Stimulated activated CD4-positive, alpha-beta T cell treated with anti-CD3 and anti-CD28 coated beads, TNF-alpha, amount 100 ng/mL, for 24 hours (primary cell): ENCODE measurements around the gene SLC23A2.
"Not testable (repeated sequence)": the region's sequence is repeated elsewhere in the genome, so short reads cannot be mapped to it uniquely, and the experiment has no call there.

ENCODE experiments used
- DNase-seq, 3 experiments: peaks; one replicate each; pipeline ENCODE4 v3.0.0-alpha.2; 2020; ENCODE audit warnings: low read depth in 3 of 3

Gene SLC23A2

GRCh38 chr20:5001174-5002076 is at the start of gene SLC23A2:
Gene SLC23A2, minus strand, starts transcription at chr20:5001510. Its CDS starts 68,948 bp downstream, at chr20:4932562.
- DNase-seq = peak in 2 of 3 experiments; percentile 25 to 56

- DNase-seq = no peak
These were observed 45.5 kb upstream of the SLC23A2 start for GRCh38 chr20:5046656-5047339.

GRCh38 chr20:5045906-5046305 is 44.6 kb upstream of the SLC23A2 start:
- DNase-seq = no peak

DNA sequence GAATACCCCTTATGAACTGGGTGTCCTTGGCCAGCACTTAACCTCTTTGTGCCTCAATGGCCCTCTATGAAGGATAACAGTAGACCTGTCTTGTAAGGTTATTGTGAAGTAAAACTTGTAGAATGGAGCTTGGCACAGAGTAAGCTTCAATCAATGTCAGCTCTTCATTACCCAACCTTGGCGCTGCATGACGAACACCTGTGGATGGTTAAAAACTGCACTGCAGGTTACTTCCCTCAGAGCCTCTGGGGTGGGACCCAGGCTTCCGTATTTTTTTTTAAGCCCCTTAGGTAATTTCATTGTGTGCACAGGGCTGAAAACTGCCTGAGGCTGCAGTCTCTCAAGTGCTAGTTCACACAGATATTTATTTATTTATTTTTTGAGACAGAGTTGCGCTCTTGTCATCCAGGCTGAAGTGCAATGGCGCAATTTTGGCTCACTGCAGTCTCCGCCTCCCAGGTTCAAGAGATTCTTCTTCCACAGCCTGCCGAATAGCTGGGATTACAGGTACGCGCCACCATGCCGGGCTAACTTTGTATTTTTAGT is 42.8 kb upstream of the SLC23A2 start:
- DNase-seq = no peak

GRCh38 chr20:5041433-5041832 is 40.1 kb upstream of the SLC23A2 start:
- no peak for DNase-seq

DNA sequence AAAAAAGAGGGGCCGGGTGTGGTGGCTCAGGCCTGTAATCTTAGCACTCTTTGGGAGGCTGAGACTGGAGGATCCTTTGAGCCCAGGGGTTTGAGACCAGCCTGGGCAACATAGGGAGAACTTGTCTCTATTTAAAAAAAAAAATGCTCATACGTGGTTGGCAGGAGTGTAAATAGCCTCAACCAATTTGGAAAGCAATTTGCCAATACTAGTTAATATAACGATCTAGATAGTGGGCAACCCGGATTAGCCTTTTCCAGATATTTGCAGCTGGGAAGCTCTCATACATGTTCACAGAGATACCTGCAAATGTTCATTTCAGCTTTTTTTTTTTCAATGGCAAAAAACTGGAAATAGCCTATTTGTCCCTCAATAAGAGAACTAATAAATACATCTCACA is 39.0 kb upstream of the SLC23A2 start:
- DNase-seq = no peak

DNA sequence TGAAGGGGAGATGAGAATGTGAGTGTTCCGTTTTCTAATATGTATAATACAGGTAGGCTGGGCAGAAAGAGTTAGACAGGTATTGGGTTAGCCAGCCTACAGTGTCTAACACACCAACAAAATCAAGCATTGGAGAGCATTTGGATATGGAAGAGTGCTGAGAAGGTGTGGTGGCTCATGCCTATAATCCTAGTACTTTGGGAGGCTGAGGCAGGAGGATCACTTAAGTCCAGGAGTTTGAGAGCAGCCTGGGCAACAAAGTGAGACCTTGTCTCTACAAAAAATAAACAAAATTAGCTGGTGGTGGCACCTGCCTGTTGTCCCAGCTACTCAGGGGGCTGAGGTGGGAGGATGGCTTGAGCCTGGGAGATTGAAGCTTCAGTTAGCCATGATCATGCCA is 38.6 kb upstream of the SLC23A2 start:
- no peak for DNase-seq

GRCh38 chr20:5039255-5039657 is 37.9 kb upstream of the SLC23A2 start:
- peak in 1 of 3 experiments; percentile 4 for DNase-seq

- DNase-seq = no peak
These were observed 35.5 kb upstream of the SLC23A2 start for GRCh38 chr20:5036828-5037227.

DNA sequence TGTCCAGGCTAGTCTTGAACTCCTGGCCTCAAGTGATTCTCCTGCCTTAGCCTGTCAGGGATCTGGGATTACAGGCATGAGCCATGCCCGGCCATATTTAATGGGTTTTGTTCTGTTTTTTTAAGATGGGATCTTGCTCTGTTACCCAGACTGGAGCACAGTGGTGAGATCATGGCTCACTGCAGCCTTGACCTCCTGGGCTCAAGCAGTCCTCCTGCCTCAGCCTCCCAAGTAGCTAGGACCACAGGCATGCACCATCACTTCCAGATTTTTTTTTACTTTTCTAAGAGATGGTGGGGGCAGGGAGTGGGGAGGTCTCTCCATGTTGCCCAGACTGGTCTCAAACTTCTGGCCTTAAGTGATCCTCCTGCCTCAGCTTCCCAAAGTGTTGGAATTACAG is 34.2 kb upstream of the SLC23A2 start:
- DNase-seq = not testable (repeated sequence)

DNA sequence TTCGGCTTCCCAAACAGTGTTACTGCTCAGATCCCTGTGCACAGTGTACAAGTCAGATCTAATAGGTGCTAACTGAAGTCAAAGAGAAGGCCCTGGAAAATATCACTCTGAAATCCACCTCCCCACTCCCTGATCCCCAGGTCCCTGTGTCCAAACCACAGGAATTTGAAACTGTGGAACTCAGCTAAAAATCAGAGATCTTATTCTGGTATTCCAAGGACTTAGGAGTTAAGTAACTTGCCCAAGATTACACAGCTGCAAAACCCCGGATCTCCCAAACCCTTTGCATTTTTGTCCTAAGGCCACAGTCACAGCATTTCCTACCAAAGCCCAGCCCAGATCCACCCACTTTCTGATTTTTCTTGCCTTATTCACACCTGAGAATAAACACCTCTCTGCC is 32.3 kb upstream of the SLC23A2 start:
- DNase-seq = no peak

GRCh38 chr20:5031701-5032100 is 30.4 kb upstream of the SLC23A2 start:
- not testable (repeated sequence) for DNase-seq

- no peak for DNase-seq
These were observed 29.9 kb upstream of the SLC23A2 start for GRCh38 chr20:5031206-5031557.

DNA sequence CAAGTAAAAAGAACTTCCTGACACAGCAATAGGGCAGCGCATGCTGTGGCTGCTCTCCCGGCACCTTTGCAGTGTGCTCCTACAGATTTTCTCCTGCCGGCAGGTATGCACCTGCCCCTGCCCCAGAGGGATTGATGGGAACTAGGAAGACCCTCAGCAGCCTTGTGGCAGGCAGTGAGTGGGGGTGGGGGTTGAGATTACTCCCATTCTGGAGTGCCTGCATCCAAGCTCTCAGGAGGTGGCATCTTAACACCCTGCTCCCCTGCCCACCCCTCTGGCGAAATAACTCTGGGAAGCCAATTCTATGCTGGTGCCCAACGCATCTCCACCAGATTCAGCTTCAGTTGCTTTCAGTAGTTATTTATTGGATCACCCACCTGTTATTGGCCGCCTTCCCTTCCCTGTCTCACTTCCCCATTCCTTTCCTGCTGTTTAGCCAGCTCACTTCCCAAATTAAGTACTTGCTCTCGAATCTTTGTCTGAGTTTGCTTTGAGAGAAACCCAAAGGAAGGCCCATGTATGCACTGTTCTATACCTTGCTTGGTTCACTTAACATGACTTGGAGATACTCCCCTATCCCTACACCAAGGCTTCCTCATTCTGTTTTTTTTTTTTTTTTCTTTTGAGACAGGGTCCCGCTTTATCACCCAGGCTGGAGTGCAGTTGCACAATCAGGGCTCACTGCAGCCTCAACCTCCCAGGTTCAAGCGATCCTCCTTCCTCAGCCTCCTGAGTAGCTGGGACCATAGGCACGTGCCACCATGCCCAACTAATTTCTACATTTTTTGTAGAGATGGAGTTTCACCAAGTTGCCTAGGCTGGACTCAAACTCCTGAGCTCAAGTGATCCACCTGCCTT is 29.3 kb upstream of the SLC23A2 start:
- DNase-seq = no peak

DNA sequence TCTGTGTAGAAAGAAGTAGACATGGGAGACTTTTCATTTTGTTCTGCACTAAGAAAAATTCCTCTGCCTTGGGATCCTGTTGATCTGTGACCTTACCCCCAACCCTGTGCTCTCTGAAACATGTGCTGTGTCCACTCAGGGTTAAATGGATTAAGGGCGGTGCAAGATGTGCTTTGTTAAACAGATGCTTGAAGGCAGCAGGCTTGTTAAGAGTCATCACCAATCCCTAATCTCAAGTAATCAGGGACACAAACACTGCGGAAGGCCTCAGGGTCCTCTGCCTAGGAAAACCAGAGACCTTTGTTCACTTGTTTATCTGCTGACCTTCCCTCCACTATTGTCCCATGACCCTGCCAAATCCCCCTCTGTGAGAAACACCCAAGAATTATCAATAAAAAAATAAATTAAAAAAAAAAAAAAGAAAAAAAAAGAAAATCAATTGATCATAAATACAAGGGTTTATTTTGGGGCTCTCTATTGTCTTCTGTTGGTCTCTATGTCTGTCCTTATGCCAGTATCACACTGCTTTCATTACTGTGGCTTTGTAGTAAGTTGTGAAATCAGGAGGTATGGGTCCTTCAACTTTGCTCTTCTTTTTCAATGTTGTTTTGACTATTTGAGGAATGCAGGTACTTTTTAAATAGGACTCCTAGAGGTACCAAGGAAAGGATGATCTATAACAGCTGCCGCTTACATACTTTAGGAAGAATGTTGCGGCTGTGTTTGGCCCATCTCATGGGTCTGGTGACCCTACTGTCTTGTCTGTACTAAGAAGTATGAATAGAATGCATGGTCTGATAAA is 27.1 kb upstream of the SLC23A2 start:
- not testable (repeated sequence) for DNase-seq

GRCh38 chr20:5024982-5025381 is 23.7 kb upstream of the SLC23A2 start:
- no peak for DNase-seq

DNA sequence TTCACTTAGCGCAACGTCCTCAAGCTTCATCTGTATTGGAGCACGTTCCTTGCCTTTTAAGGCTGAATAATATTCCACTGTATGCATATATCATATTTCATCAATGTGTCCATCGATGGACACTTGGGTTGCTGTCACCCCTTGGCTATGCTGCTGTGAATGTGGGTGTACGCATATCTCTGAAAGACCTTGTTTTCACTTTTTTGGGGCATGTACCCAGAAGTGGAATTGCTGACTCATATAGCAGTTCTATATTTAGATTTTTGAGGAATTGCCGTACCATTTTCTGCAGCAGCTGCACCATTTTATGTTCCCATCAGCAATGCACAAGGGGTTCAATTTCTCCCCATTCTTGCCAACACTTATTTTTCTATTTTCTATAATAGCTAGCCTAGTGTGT is 22.8 kb upstream of the SLC23A2 start:
- DNase-seq = no peak

GRCh38 chr20:5023171-5023570 is 21.9 kb upstream of the SLC23A2 start:
- DNase-seq = not testable (repeated sequence)

DNA sequence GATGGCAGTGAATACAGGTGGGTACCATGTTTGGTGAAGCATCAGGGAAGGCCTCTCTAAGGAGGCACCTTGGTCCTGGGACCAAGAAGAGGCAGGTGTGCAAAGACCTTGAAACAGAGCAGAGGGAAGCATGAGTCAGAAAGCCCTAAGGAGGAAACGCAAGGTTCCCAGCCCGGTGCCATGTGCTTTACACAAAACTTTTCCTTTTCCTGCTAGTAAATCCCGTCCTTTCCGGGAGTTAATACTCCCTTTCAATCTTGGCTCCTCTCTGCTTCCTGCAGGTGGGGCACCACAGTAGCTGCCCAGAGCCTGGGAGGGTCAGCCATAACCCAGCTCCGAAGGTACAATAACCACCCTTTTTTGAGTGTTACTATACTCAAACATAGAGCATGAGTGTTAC is 19.4 kb upstream of the SLC23A2 start:
- no peak for DNase-seq

- DNase-seq = no peak
These were observed 12.6 kb upstream of the SLC23A2 start for GRCh38 chr20:5013682-5014447.
